Measurements from ENCODE around the gene MRLN. TPM values are rescaled to one million over a fixed set of nuclear protein-coding genes. Genes with fewer than 3 reads are reported as not detected.

MRLN gene
- polyA plus RNA-seq (2013): 0.33 and 0.36 TPM in 2 replicates

- no peaks in the 10 kb centered on the region for H3K36me3 ChIP-seq (ENCODE audit: control insufficient read depth in 1 of 2, insufficient read depth in 2 of 2, low read length in 2 of 2)
- no peaks in the 10 kb centered on the region for H3K9me3 ChIP-seq (ENCODE audit: insufficient read depth, low read depth, low read length)
- no peak within 1 kb of the TSS for H3K9ac ChIP-seq (ENCODE audit: low read length)
- H3K27ac ChIP-seq (ENCODE audit: low read depth, low read length): no peak within 1 kb of the TSS
- no peak within 1 kb of the TSS for H3K4me2 ChIP-seq (ENCODE audit: low read length)
- no peak within 1 kb of the TSS for H3K23ac ChIP-seq (ENCODE audit: low read length)
- no peak within 1 kb of the TSS for H2AK5ac ChIP-seq (ENCODE audit: low read length)
- DNase-seq: no peak
- H3K27me3 ChIP-seq (ENCODE audit: insufficient read depth, low read length): no peaks in the 10 kb centered on the region
- H4K12ac ChIP-seq (ENCODE audit: low read depth, low read length): no peak within 1 kb of the TSS
- no peak within 1 kb of the TSS for H3K18ac ChIP-seq (ENCODE audit: low read length)
- H3K4me1 ChIP-seq (ENCODE audit: control insufficient read depth in 1 of 2, insufficient read depth in 2 of 2, low read length in 2 of 2): no peaks in the 10 kb centered on the region
- H2BK12ac ChIP-seq (ENCODE audit: low read length): no peak within 1 kb of the TSS
- H3K79me1 ChIP-seq (ENCODE audit: low read length): no peaks in the 10 kb centered on the region
- H3K79me2 ChIP-seq (ENCODE audit: control insufficient read depth, insufficient read depth, low read length, poor library complexity): no peaks in the 10 kb centered on the region
- 100% methylated on average over 1 of the region's 3 CpGs for WGBS (ENCODE audit: extremely low coverage, insufficient coverage, insufficient read length)
- no peak within 1 kb of the TSS for H4K8ac ChIP-seq (ENCODE audit: low read depth, low read length)
- no peak within 1 kb of the TSS for H3K4me3 ChIP-seq (ENCODE audit: low read depth, low read length)
- no peak within 1 kb of the TSS for H3K14ac ChIP-seq (ENCODE audit: low read length)
- H4K91ac ChIP-seq (ENCODE audit: low read depth, low read length): no peak within 1 kb of the TSS
- H2BK120ac ChIP-seq (ENCODE audit: insufficient read depth, low read length, poor library complexity): no peak within 1 kb of the TSS
- no peak within 1 kb of the TSS for H2BK5ac ChIP-seq (ENCODE audit: low read depth, low read length, poor library complexity)
- H2AFZ ChIP-seq (ENCODE audit: insufficient read depth, low read length, poor library complexity): no peak within 1 kb of the TSS
- H3K4ac ChIP-seq (ENCODE audit: low read depth, low read length): no peak within 1 kb of the TSS
Observed at GRCh38 chr10:59753267-59753666, at the start of gene MRLN. MRLN (minus strand) TSS chr10:59753455.

- H2AK5ac ChIP-seq (ENCODE audit: low read length): no peak overlapping the region
- H2BK120ac ChIP-seq (ENCODE audit: insufficient read depth, low read length, poor library complexity): no peak overlapping the region
- H3K4ac ChIP-seq (ENCODE audit: low read depth, low read length): no peak overlapping the region
- no peak overlapping the region for H3K4me2 ChIP-seq (ENCODE audit: low read length)
- no peak overlapping the region for H3K27ac ChIP-seq (ENCODE audit: low read depth, low read length)
- no peak for DNase-seq
- no peak overlapping the region for H3K14ac ChIP-seq (ENCODE audit: low read length)
- H3K4me3 ChIP-seq (ENCODE audit: low read depth, low read length): no peak overlapping the region
- no CpG with 5 or more reads among the region's 2 CpGs for WGBS (ENCODE audit: extremely low coverage, insufficient coverage, insufficient read length)
- peaks cover 11 to 23% of the 10 kb centered on the region in 2 experiments for H3K36me3 ChIP-seq (ENCODE audit: control insufficient read depth in 1 of 2, insufficient read depth in 2 of 2, low read length in 2 of 2)
- H2BK5ac ChIP-seq (ENCODE audit: low read depth, low read length, poor library complexity): no peak overlapping the region
- no peaks in the 10 kb centered on the region for H3K27me3 ChIP-seq (ENCODE audit: insufficient read depth, low read length)
- H4K91ac ChIP-seq (ENCODE audit: low read depth, low read length): no peak overlapping the region
- no peak overlapping the region for H4K8ac ChIP-seq (ENCODE audit: low read depth, low read length)
- no peak overlapping the region for H2AFZ ChIP-seq (ENCODE audit: insufficient read depth, low read length, poor library complexity)
- no peaks in the 10 kb centered on the region for H3K79me2 ChIP-seq (ENCODE audit: control insufficient read depth, insufficient read depth, low read length, poor library complexity)
- no peak overlapping the region for H3K23ac ChIP-seq (ENCODE audit: low read length)
- no peaks in the 10 kb centered on the region for H3K4me1 ChIP-seq (ENCODE audit: control insufficient read depth in 1 of 2, insufficient read depth in 2 of 2, low read length in 2 of 2)
- H4K12ac ChIP-seq (ENCODE audit: low read depth, low read length): no peak overlapping the region
- H3K79me1 ChIP-seq (ENCODE audit: low read length): no peaks in the 10 kb centered on the region
- H3K9ac ChIP-seq (ENCODE audit: low read length): no peak overlapping the region
- no peak overlapping the region for H3K18ac ChIP-seq (ENCODE audit: low read length)
- H2BK12ac ChIP-seq (ENCODE audit: low read length): no peak overlapping the region
- no peaks in the 10 kb centered on the region for H3K9me3 ChIP-seq (ENCODE audit: insufficient read depth, low read depth, low read length)
Observed at GRCh38 chr10:59801171-59801570, 47.9 kb upstream of the MRLN start.

GRCh38 chr10:59799421-59799820 is 46.2 kb upstream of the MRLN start:
- no peak overlapping the region for H4K91ac ChIP-seq (ENCODE audit: low read depth, low read length)
- no peak overlapping the region for H3K9ac ChIP-seq (ENCODE audit: low read length)
- H3K79me1 ChIP-seq (ENCODE audit: low read length): no peaks in the 10 kb centered on the region
- DNase-seq: no peak
- H2BK5ac ChIP-seq (ENCODE audit: low read depth, low read length, poor library complexity): no peak overlapping the region
- H3K36me3 ChIP-seq (ENCODE audit: control insufficient read depth in 1 of 2, insufficient read depth in 2 of 2, low read length in 2 of 2): peaks cover 6 to 14% of the 10 kb centered on the region in 2 experiments
- H2AFZ ChIP-seq (ENCODE audit: insufficient read depth, low read length, poor library complexity): no peak overlapping the region
- no peaks in the 10 kb centered on the region for H3K9me3 ChIP-seq (ENCODE audit: insufficient read depth, low read depth, low read length)
- no peak overlapping the region for H4K8ac ChIP-seq (ENCODE audit: low read depth, low read length)
- no peak overlapping the region for H3K18ac ChIP-seq (ENCODE audit: low read length)
- no peaks in the 10 kb centered on the region for H3K4me1 ChIP-seq (ENCODE audit: control insufficient read depth in 1 of 2, insufficient read depth in 2 of 2, low read length in 2 of 2)
- H3K14ac ChIP-seq (ENCODE audit: low read length): no peak overlapping the region
- WGBS (ENCODE audit: extremely low coverage, insufficient coverage, insufficient read length): no CpG with 5 or more reads among the region's 1 CpG
- no peak overlapping the region for H2AK5ac ChIP-seq (ENCODE audit: low read length)
- no peak overlapping the region for H2BK120ac ChIP-seq (ENCODE audit: insufficient read depth, low read length, poor library complexity)
- no peak overlapping the region for H2BK12ac ChIP-seq (ENCODE audit: low read length)
- no peak overlapping the region for H3K4me3 ChIP-seq (ENCODE audit: low read depth, low read length)
- no peak overlapping the region for H3K23ac ChIP-seq (ENCODE audit: low read length)
- no peak overlapping the region for H3K4me2 ChIP-seq (ENCODE audit: low read length)
- H3K4ac ChIP-seq (ENCODE audit: low read depth, low read length): no peak overlapping the region
- H3K27ac ChIP-seq (ENCODE audit: low read depth, low read length): no peak overlapping the region
- H3K27me3 ChIP-seq (ENCODE audit: insufficient read depth, low read length): no peaks in the 10 kb centered on the region
- H4K12ac ChIP-seq (ENCODE audit: low read depth, low read length): no peak overlapping the region
- no peaks in the 10 kb centered on the region for H3K79me2 ChIP-seq (ENCODE audit: control insufficient read depth, insufficient read depth, low read length, poor library complexity)

- no peak overlapping the region for H2AK5ac ChIP-seq (ENCODE audit: low read length)
- no peak overlapping the region for H2AFZ ChIP-seq (ENCODE audit: insufficient read depth, low read length, poor library complexity)
- no peak overlapping the region for H3K27ac ChIP-seq (ENCODE audit: low read depth, low read length)
- no peak overlapping the region for H2BK5ac ChIP-seq (ENCODE audit: low read depth, low read length, poor library complexity)
- no peaks in the 10 kb centered on the region for H3K27me3 ChIP-seq (ENCODE audit: insufficient read depth, low read length)
- H3K79me2 ChIP-seq (ENCODE audit: control insufficient read depth, insufficient read depth, low read length, poor library complexity): no peaks in the 10 kb centered on the region
- DNase-seq: no peak
- H3K9ac ChIP-seq (ENCODE audit: low read length): no peak overlapping the region
- no peak overlapping the region for H3K4ac ChIP-seq (ENCODE audit: low read depth, low read length)
- WGBS (ENCODE audit: extremely low coverage, insufficient coverage, insufficient read length): no CpG with 5 or more reads among the region's 2 CpGs
- no peaks in the 10 kb centered on the region for H3K79me1 ChIP-seq (ENCODE audit: low read length)
- peaks cover 0 to 2% of the 10 kb centered on the region in 2 experiments for H3K4me1 ChIP-seq (ENCODE audit: control insufficient read depth in 1 of 2, insufficient read depth in 2 of 2, low read length in 2 of 2)
- H2BK120ac ChIP-seq (ENCODE audit: insufficient read depth, low read length, poor library complexity): no peak overlapping the region
- H3K23ac ChIP-seq (ENCODE audit: low read length): no peak overlapping the region
- no peak overlapping the region for H4K8ac ChIP-seq (ENCODE audit: low read depth, low read length)
- H3K14ac ChIP-seq (ENCODE audit: low read length): no peak overlapping the region
- H2BK12ac ChIP-seq (ENCODE audit: low read length): no peak overlapping the region
- no peaks in the 10 kb centered on the region for H3K9me3 ChIP-seq (ENCODE audit: insufficient read depth, low read depth, low read length)
- no peak overlapping the region for H3K4me2 ChIP-seq (ENCODE audit: low read length)
- H3K4me3 ChIP-seq (ENCODE audit: low read depth, low read length): no peak overlapping the region
- no peak overlapping the region for H4K91ac ChIP-seq (ENCODE audit: low read depth, low read length)
- H3K36me3 ChIP-seq (ENCODE audit: control insufficient read depth in 1 of 2, insufficient read depth in 2 of 2, low read length in 2 of 2): peaks cover 11 to 19% of the 10 kb centered on the region in 2 experiments
- H3K18ac ChIP-seq (ENCODE audit: low read length): no peak overlapping the region
- H4K12ac ChIP-seq (ENCODE audit: low read depth, low read length): no peak overlapping the region
Observed at GRCh38 chr10:59793919-59794318, 40.7 kb upstream of the MRLN start.
